ENCODE data around the gene GRIA1.

GRIA1 gene

GRCh38 chr5:153543959-153544470, 53.5 kb downstream of the GRIA1 start:
- Histone ChIP-seq H4K20me1 (ENCODE audit: insufficient read depth, low read length) (no peaks in the 10 kb centered on the region), H3K9me2 (replicated peaks; ENCODE audit: insufficient read depth, low read length) (no peaks in the 10 kb centered on the region), H3K4me3 (ENCODE audit: low read length) (no peak overlapping the region), H3K79me2 (ENCODE audit: low read length) (no peaks in the 10 kb centered on the region), H3K4me2 (ENCODE audit: low read depth, low read length) (no peak overlapping the region; the same call in 1 of the 2 replicates), H3K27ac (ENCODE audit: low read length) (no peak overlapping the region), H3K4me1 (ENCODE audit: low read length) (peaks cover 33% of the 10 kb centered on the region), H3K9ac (ENCODE audit: low read length) (no peak overlapping the region), H3F3A (ENCODE audit: insufficient read depth, low read length) (no peaks in the 10 kb centered on the region), H3K27me3 (replicated peaks; ENCODE audit: insufficient read depth, low read length) (no peaks in the 10 kb centered on the region), H2AFZ (ENCODE audit: low read length) (no peak overlapping the region), H3K36me3 (replicated peaks; ENCODE audit: insufficient read depth, low read length) (no peaks in the 10 kb centered on the region), H3K9me3 (replicated peaks; ENCODE audit: insufficient read depth, low read length) (no peaks in the 10 kb centered on the region)
- no peak for DNase-seq
- TF ChIP-seq EZH2 (optimal IDR thresholded peaks at IDR 0.05; ENCODE audit: low read depth, low read length) (no peak), CTCF (IDR thresholded peaks at IDR 0.05; ENCODE audit: low read length) (no peak), EZH2phosphoT487 (IDR thresholded peaks at IDR 0.05; ENCODE audit: low read length) (no peak)

- H3K9ac ChIP-seq (ENCODE audit: low read length) = no peak overlapping the region
- no peak overlapping the region for H3K27ac ChIP-seq (ENCODE audit: low read length)
- H3K27me3 ChIP-seq (replicated peaks; ENCODE audit: insufficient read depth, low read length) = no peaks in the 10 kb centered on the region
- H3K36me3 ChIP-seq (replicated peaks; ENCODE audit: insufficient read depth, low read length) = no peaks in the 10 kb centered on the region
- H3K4me1 ChIP-seq (ENCODE audit: low read length) = peaks cover 33% of the 10 kb centered on the region
- H4K20me1 ChIP-seq (ENCODE audit: insufficient read depth, low read length) = no peaks in the 10 kb centered on the region
- no peaks in the 10 kb centered on the region for H3K79me2 ChIP-seq (ENCODE audit: low read length)
- no peak overlapping the region for H2AFZ ChIP-seq (ENCODE audit: low read length)
- H3K4me2 ChIP-seq (ENCODE audit: low read depth, low read length) = no peak overlapping the region
- no peak for TF ChIP-seq CTCF (IDR thresholded peaks at IDR 0.05; ENCODE audit: low read length)
- no peak for TF ChIP-seq EZH2phosphoT487 (IDR thresholded peaks at IDR 0.05; ENCODE audit: low read length)
- TF ChIP-seq EZH2 (optimal IDR thresholded peaks at IDR 0.05; ENCODE audit: low read depth, low read length) = no peak
- H3K9me3 ChIP-seq (replicated peaks; ENCODE audit: insufficient read depth, low read length) = no peaks in the 10 kb centered on the region
- DNase-seq = no peak
- H3K9me2 ChIP-seq (replicated peaks; ENCODE audit: insufficient read depth, low read length) = no peaks in the 10 kb centered on the region
- H3K4me3 ChIP-seq (ENCODE audit: low read length) = no peak overlapping the region
- no peaks in the 10 kb centered on the region for H3F3A ChIP-seq (ENCODE audit: insufficient read depth, low read length)
Measured at GRCh38 chr5:153544706-153545105, 54.2 kb downstream of the GRIA1 start.

GRCh38 chr5:153546566-153546965, 56.1 kb downstream of the GRIA1 start:
- Histone ChIP-seq H3K9me3 (replicated peaks; ENCODE audit: insufficient read depth, low read length) (no peaks in the 10 kb centered on the region), H3K9me2 (replicated peaks; ENCODE audit: insufficient read depth, low read length) (no peaks in the 10 kb centered on the region), H2AFZ (ENCODE audit: low read length) (no peak overlapping the region), H3K27me3 (replicated peaks; ENCODE audit: insufficient read depth, low read length) (no peaks in the 10 kb centered on the region), H3K27ac (ENCODE audit: low read length) (no peak overlapping the region), H4K20me1 (ENCODE audit: insufficient read depth, low read length) (no peaks in the 10 kb centered on the region), H3K4me1 (ENCODE audit: low read length) (peaks cover 22% of the 10 kb centered on the region), H3K4me3 (ENCODE audit: low read length) (no peak overlapping the region), H3K36me3 (replicated peaks; ENCODE audit: insufficient read depth, low read length) (no peaks in the 10 kb centered on the region), H3K79me2 (ENCODE audit: low read length) (no peaks in the 10 kb centered on the region), H3K9ac (ENCODE audit: low read length) (no peak overlapping the region), H3K4me2 (ENCODE audit: low read depth, low read length) (no peak overlapping the region), H3F3A (ENCODE audit: insufficient read depth, low read length) (no peaks in the 10 kb centered on the region)
- no peak for DNase-seq
- TF ChIP-seq EZH2 (optimal IDR thresholded peaks at IDR 0.05; ENCODE audit: low read depth, low read length) (no peak), CTCF (IDR thresholded peaks at IDR 0.05; ENCODE audit: low read length) (no peak), EZH2phosphoT487 (IDR thresholded peaks at IDR 0.05; ENCODE audit: low read length) (no peak)

All from MM.1S (cell line).